Osteoblast (primary cell): ENCODE results near the gene FBXO24. TPM values are rescaled to one million over a fixed set of nuclear protein-coding genes. Genes with fewer than 3 reads are reported as not detected.

Experiments used
- DNase-seq: peaks from one replicate; pipeline ENCODE4 v3.0.0; 2011; ENCODE audit warnings: low spot score, mixed read lengths; ENCODE audit not compliant: insufficient read length; ENCODE audit errors: missing footprints
- H2AFZ ChIP-seq: 2 replicates; pipeline ENCODE4 v1.6.0; 2011; ENCODE audit warnings: mild to moderate bottlenecking, low read length
- H3K27ac ChIP-seq: 2 replicates; pipeline ENCODE4 v1.5.1; 2011; ENCODE audit warnings: mild to moderate bottlenecking, low read depth, low read length, moderate library complexity
- H3K27me3 ChIP-seq: 2 replicates; pipeline ENCODE4 v1.6.0; 2012; ENCODE audit warnings: mild to moderate bottlenecking, control low read depth, inconsistent platforms, low read length, moderate library complexity; ENCODE audit not compliant: insufficient read depth
- H3K36me3 ChIP-seq: 2 replicates; pipeline ENCODE4 v1.5.1; 2011; ENCODE audit warnings: mild to moderate bottlenecking, low read length, control low read depth, moderate library complexity; ENCODE audit not compliant: insufficient read depth
- H3K4me1 ChIP-seq: 2 replicates; pipeline ENCODE4 v1.5.1; 2011; ENCODE audit warnings: mild to moderate bottlenecking, low read length, control low read depth, moderate library complexity; ENCODE audit not compliant: insufficient read depth
- H3K4me2 ChIP-seq: 2 replicates; pipeline ENCODE4 v1.6.0; 2011; ENCODE audit warnings: mild to moderate bottlenecking, low read length; ENCODE audit not compliant: insufficient read depth
- H3K4me3 ChIP-seq: fragments of 200-600 bp; sonication (generic); 3 replicates; pipeline ENCODE4 v1.5.1; 2012; ENCODE audit warnings: mild to moderate bottlenecking, low read length, inconsistent platforms; ENCODE audit not compliant: insufficient read depth
- H3K79me2 ChIP-seq: 2 replicates; pipeline ENCODE4 v1.6.0; 2012; ENCODE audit warnings: mild to moderate bottlenecking, low read length, control low read depth, inconsistent platforms; ENCODE audit not compliant: insufficient read depth
- H3K9me3 ChIP-seq: 2 replicates; pipeline ENCODE4 v1.5.1; 2011; ENCODE audit warnings: low read depth, low read length, control low read depth
- H4K20me1 ChIP-seq: 2 replicates; pipeline ENCODE4 v1.6.0; 2012; ENCODE audit warnings: mild to moderate bottlenecking, low read length, control low read depth; ENCODE audit not compliant: insufficient read depth
- CTCF ChIP-seq: IDR thresholded peaks from 2 replicates; pipeline ENCODE4 v1.5.1; 2011; ENCODE audit warnings: mild to moderate bottlenecking, low read depth, low read length, moderate library complexity; ENCODE audit errors: extremely low read depth
- small RNA-seq: library from RNA; depleted of rRNA; stranded (forward); fragments of <200 nt; gene quantifications from one replicate; pipeline ENCODE3, GENCODE V24; 2012
- total RNA-seq: library from RNA; depleted of rRNA; stranded (reverse); fragments of >200 nt; gene quantifications from 2 replicates; pipeline ENCODE4 v1.2.3, GENCODE V29; 2012

The FBXO24 gene
- total RNA-seq, 1 donor = 0.36 TPM

GRCh38 chr7:100649826-100650565 is 63.9 kb downstream of the FBXO24 start:
- Histone ChIP-seq H3K4me2 (no peak overlapping the region), H3K4me3 (no peak overlapping the region), H3K4me1 (no peaks in the 10 kb centered on the region), H3K36me3 (no peaks in the 10 kb centered on the region), H3K27me3 (peaks cover 14% of the 10 kb centered on the region), H4K20me1 (no peaks in the 10 kb centered on the region), H3K9me3 (no peaks in the 10 kb centered on the region), H3K27ac (no peak overlapping the region), H2AFZ (no peak overlapping the region), H3K79me2 (no peaks in the 10 kb centered on the region)
- TF ChIP-seq CTCF = no peak
- DNase-seq = no peak

Small RNAs within 50 kb of the gene (small RNA-seq; reads per million reads assigned to genes)
- gene SAP25 = not detected

Other genes with a start within 250 kb of the FBXO24 start
- 10.9 and 14.8 TPM in 2 replicates for gene PILRB, start 228.2 kb upstream of the FBXO24 start, total RNA-seq
- 0.36 and 0.59 TPM in 2 replicates for gene PILRA, start 212.8 kb upstream of the FBXO24 start, total RNA-seq
- gene ZCWPW1, start 157.6 kb upstream of the FBXO24 start, total RNA-seq = 2.2 and 2.4 TPM in 2 replicates
- 28.6 and 29.7 TPM in 2 replicates for gene MEPCE, start 156.5 kb upstream of the FBXO24 start, total RNA-seq
- 9.7 and 11.9 TPM in 2 replicates for gene PPP1R35, start 149.8 kb upstream of the FBXO24 start, total RNA-seq
- 0.36 TPM in 1 of 2 replicates, not detected in the other for gene SPACDR, start 122.1 kb upstream of the FBXO24 start, total RNA-seq
- 18.5 and 19.4 TPM in 2 replicates for gene TSC22D4, start 107.1 kb upstream of the FBXO24 start, total RNA-seq
- under 0.01 and 0.29 TPM in 2 replicates for gene NYAP1, start 102.4 kb upstream of the FBXO24 start, total RNA-seq
- 6.5 and 9.4 TPM in 2 replicates for gene AGFG2, start 47.1 kb upstream of the FBXO24 start, total RNA-seq
- not detected in 2 replicates for gene SAP25, start 12.4 kb upstream of the FBXO24 start, total RNA-seq
- gene LRCH4, start 199 bp upstream of the FBXO24 start, total RNA-seq = 14.5 and 18.0 TPM in 2 replicates
- 231 and 259 TPM in 2 replicates for gene PCOLCE, start 16.0 kb downstream of the FBXO24 start, total RNA-seq
- gene MOSPD3, start 26.2 kb downstream of the FBXO24 start, total RNA-seq = 5.1 and 7.1 TPM in 2 replicates
- gene TFR2, start 55.2 kb downstream of the FBXO24 start, total RNA-seq = under 0.01 and 0.29 TPM in 2 replicates
- not detected in 2 replicates for gene ACTL6B, start 70.1 kb downstream of the FBXO24 start, total RNA-seq
- 72.7 and 84.6 TPM in 2 replicates for gene GNB2, start 87.4 kb downstream of the FBXO24 start, total RNA-seq
- 28.9 and 29.3 TPM in 2 replicates for gene GIGYF1, start 107.9 kb downstream of the FBXO24 start, total RNA-seq
- gene POP7, start 119.8 kb downstream of the FBXO24 start, total RNA-seq = 25.7 and 27.1 TPM in 2 replicates
- not detected in 2 replicates for gene EPO, start 134.1 kb downstream of the FBXO24 start, total RNA-seq
- not detected in 2 replicates for gene ZAN, start 147.3 kb downstream of the FBXO24 start, total RNA-seq
- gene EPHB4, start 241.2 kb downstream of the FBXO24 start, total RNA-seq = 41.8 and 47.0 TPM in 2 replicates